CD4-positive, alpha-beta T cell (primary cell): ENCODE measurements around the gene AUTS2. TPM values are rescaled to one million over a fixed set of nuclear protein-coding genes. Genes with fewer than 3 reads are reported as not detected.

Experiments used
- ATAC-seq: fragments of 200-7000 bp; cut with Tn5 transposase; one replicate; pipeline ENCODE4 v1.10.0; 2022; ENCODE audit warnings: mild to moderate bottlenecking; ENCODE audit not compliant: poor library complexity
- CTCF ChIA-PET: fragments of 350-600 bp; sonication (Branson Sonifier 250); formaldehyde crosslinking; loops from one replicate; lab custom pipeline; 2021; ENCODE audit warnings: antibody characterized with exemption, inconsistent platforms; lab: Charles Lee
- POLR2A ChIA-PET: fragments of 350-600 bp; sonication (Branson Sonifier 250); formaldehyde crosslinking; loops from one replicate; lab custom pipeline; 2021; ENCODE audit warnings: antibody characterized with exemption, inconsistent platforms; lab: Charles Lee
- DNase-seq, 14 experiments: peaks; one replicate each; pipeline ENCODE4 v3.0.0-alpha.2; 2013 to 2020; ENCODE audit warnings: mixed read lengths in 2 of 14
- H3K27ac ChIP-seq, 2 donors: one replicate each; pipeline versions ENCODE4 v1.5.1 to v1.7.0; 2013; ENCODE audit warnings: low read length in 2 of 2, low read depth in 1 of 2, mild to moderate bottlenecking in 1 of 2
- H3K27me3 ChIP-seq, 2 experiments: 1 replicate in 1 of 2; 2 replicates in 1 of 2; pipeline versions ENCODE4 v1.6.1 to v1.7.0; 2013; ENCODE audit warnings: low read length in 2 of 2, control low read depth in 1 of 2, mild to moderate bottlenecking in 1 of 2, moderate library complexity in 1 of 2; ENCODE audit not compliant: insufficient read depth in 2 of 2, control insufficient read depth in 1 of 2
- H3K36me3 ChIP-seq: one replicate; pipeline ENCODE4 v1.6.1; 2013; ENCODE audit warnings: low read length, control low read depth; ENCODE audit not compliant: insufficient read depth
- H3K4me1 ChIP-seq: one replicate; pipeline ENCODE4 v1.6.1; 2013; ENCODE audit warnings: low read length, control low read depth; ENCODE audit not compliant: insufficient read depth
- H3K4me3 ChIP-seq: one replicate; pipeline ENCODE4 v1.5.1; 2013; ENCODE audit warnings: mild to moderate bottlenecking, low read length, moderate library complexity
- H3K9me3 ChIP-seq, 2 experiments: 1 replicate in 1 of 2; 2 replicates in 1 of 2; pipeline versions ENCODE4 v1.6.1 to v1.7.0; 2013; ENCODE audit warnings: low read length in 2 of 2, mild to moderate bottlenecking in 2 of 2, control low read depth in 1 of 2, moderate library complexity in 1 of 2; ENCODE audit not compliant: control insufficient read depth in 1 of 2, insufficient read depth in 1 of 2
- H3K27ac Mint-ChIP-seq: one replicate; pipeline ENCODE4 v1.8.0; 2020; ENCODE audit warnings: mixed read lengths
- H3K27me3 Mint-ChIP-seq: one replicate; pipeline ENCODE4 v1.8.0; 2021; ENCODE audit warnings: mixed read lengths
- H3K36me3 Mint-ChIP-seq: one replicate; pipeline ENCODE4 v1.8.0; 2021; ENCODE audit warnings: low read depth, mixed read lengths
- H3K4me1 Mint-ChIP-seq: one replicate; pipeline ENCODE4 v1.8.0; 2021; ENCODE audit warnings: low read depth, mixed read lengths
- H3K4me3 Mint-ChIP-seq: one replicate; pipeline ENCODE4 v1.8.0; 2020; ENCODE audit warnings: mild to moderate bottlenecking, mixed read lengths
- H3K9me3 Mint-ChIP-seq: one replicate; pipeline ENCODE4 v1.8.0; 2020; ENCODE audit warnings: mixed read lengths
- CTCF ChIP-seq: fragments of 200-600 bp; IDR thresholded peaks from one replicate; pipeline ENCODE4 v1.8.0; 2022; ENCODE audit warnings: antibody characterized with exemption, mild to moderate bottlenecking
- intact Hi-C, 2 experiments: fragments of 100-400 bp; cut with DNase I in 1 of 2; cut with micrococcal nuclease in 1 of 2; formaldehyde crosslinking; loops; one replicate each; pipeline versions ENCODE4 v1.15.1 to v1.9.0; 2023 to 2025; cut with DNase I, micrococcal nuclease
- total RNA-seq, 174 experiments: library from RNA in 2 of 174; stranded (reverse) in 2 of 174; gene quantifications; one replicate each; pipeline ENCODE4 v1.2.3 and lab custom pipeline; 2021 to 2026

Gene AUTS2
- total RNA-seq, 2 experiments from 2014 or later: 43.6 to 47.6 TPM

- intact Hi-C loops: loop anchor here in 1 of 2 experiments (10.0 kb wide), 1 partner anchor 376 kb away; no protein-coding TSS in a partner anchor
- H3K36me3 ChIP-seq: no peaks in the 10 kb centered on the region
- H3K4me3 ChIP-seq: no peak overlapping the region
- Mint-ChIP-seq H3K4me1 (peaks cover 22% of the 10 kb centered on the region), H3K36me3 (no peaks in the 10 kb centered on the region), H3K4me3 (no peak overlapping the region), H3K27me3 (no peaks in the 10 kb centered on the region), H3K9me3 (no peaks in the 10 kb centered on the region), H3K27ac (no peak overlapping the region)
- peaks cover 9% of the 10 kb centered on the region for H3K4me1 ChIP-seq
- no peak overlapping the region for H3K27ac ChIP-seq
- no peaks in the 10 kb centered on the region for H3K9me3 ChIP-seq
- no peak for TF ChIP-seq CTCF
- ChIA-PET CTCF (no interaction called here), POLR2A (interaction anchor here (1.5 kb wide), 1 partner anchor 12 kb away, joined by 5 read pairs; no protein-coding TSS in a partner anchor)
- DNase-seq (no peak), ATAC-seq (no peak)
- no peaks in the 10 kb centered on the region for H3K27me3 ChIP-seq
Observed at GRCh38 chr7:70319057-70319456, 720.8 kb downstream of the AUTS2 start.

- CTCF ChIA-PET: no interaction called here
- Histone ChIP-seq H3K27me3 (no peaks in the 10 kb centered on the region), H3K27ac (no peak overlapping the region), H3K4me1 (peaks cover 9% of the 10 kb centered on the region), H3K4me3 (no peak overlapping the region), H3K36me3 (no peaks in the 10 kb centered on the region), H3K9me3 (no peaks in the 10 kb centered on the region)
- no peak for ATAC-seq
- Mint-ChIP-seq H3K27me3 (no peaks in the 10 kb centered on the region), H3K36me3 (no peaks in the 10 kb centered on the region), H3K9me3 (no peaks in the 10 kb centered on the region), H3K27ac (no peak overlapping the region), H3K4me3 (no peak overlapping the region), H3K4me1 (peaks cover 20% of the 10 kb centered on the region)
- DNase-seq: no peak
- POLR2A ChIA-PET: no interaction called here
- TF ChIP-seq CTCF: no peak
- intact Hi-C loops: loop anchor here in 1 of 2 experiments (10.0 kb wide), 1 partner anchor 56 kb away; no protein-coding TSS in a partner anchor
Observed at GRCh38 chr7:70321016-70321590, 722.8 kb downstream of the AUTS2 start.

- Histone ChIP-seq H3K27ac (no peak overlapping the region), H3K27me3 (no peaks in the 10 kb centered on the region), H3K36me3 (no peaks in the 10 kb centered on the region), H3K4me3 (no peak overlapping the region), H3K4me1 (no peaks in the 10 kb centered on the region), H3K9me3 (no peaks in the 10 kb centered on the region)
- peaks cover 9% of the 10 kb centered on the region for H3K4me1 Mint-ChIP-seq
- POLR2A ChIA-PET: no interaction called here
- no peaks in the 10 kb centered on the region for H3K36me3 Mint-ChIP-seq
- intact Hi-C loops: loop anchor here in 1 of 2 experiments (10.0 kb wide), 1 partner anchor 58 kb away; no protein-coding TSS in a partner anchor
- no peaks in the 10 kb centered on the region for H3K9me3 Mint-ChIP-seq
- DNase-seq (no peak), ATAC-seq (no peak)
- CTCF ChIA-PET: no interaction called here
- H3K4me3 Mint-ChIP-seq: no peak overlapping the region
- no peaks in the 10 kb centered on the region for H3K27me3 Mint-ChIP-seq
- H3K27ac Mint-ChIP-seq: no peak overlapping the region
- no peak for TF ChIP-seq CTCF
Observed at GRCh38 chr7:70322856-70323255, 724.6 kb downstream of the AUTS2 start.
